IPS-NIHi7 (cell line): ENCODE measurements around the gene PRICKLE1.

ENCODE experiments used
- DNase-seq: peaks from one replicate; pipeline ENCODE4 v3.0.0; 2012; ENCODE audit warnings: mixed read lengths; ENCODE audit errors: extremely low spot score

PRICKLE1 gene

GRCh38 chr12:42589465-42590329 is at the start of gene PRICKLE1:
TSS of gene PRICKLE1 (minus strand) at chr12:42589746. CDS start at chr12:42472516, 117,230 bp downstream.
- peak; percentile 68 for DNase-seq

DNA sequence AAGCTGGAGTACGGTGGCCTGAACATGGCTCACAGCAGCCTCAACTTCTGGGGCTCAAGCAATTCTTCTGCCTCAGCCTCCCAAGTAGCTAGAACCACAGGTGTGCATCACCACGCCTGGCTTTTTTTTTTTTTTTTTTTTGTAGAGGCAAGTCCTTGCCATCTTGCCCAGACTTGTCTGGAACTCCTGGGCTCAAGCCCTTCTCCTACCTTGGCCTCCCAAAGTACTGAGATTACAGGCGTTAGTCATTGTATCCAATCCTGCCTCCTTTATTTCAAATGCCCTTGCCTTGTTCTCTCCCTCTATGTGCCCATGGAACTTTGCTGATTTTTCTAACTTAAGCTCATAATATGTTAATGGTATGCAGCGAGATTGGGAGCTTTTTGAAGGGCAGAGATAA is 49.2 kb upstream of the PRICKLE1 start:
- DNase-seq, result no peak

- no peak for DNase-seq
These were observed 48.5 kb upstream of the PRICKLE1 start for GRCh38 chr12:42638011-42638410.

GRCh38 chr12:42636993-42637392 is 47.4 kb upstream of the PRICKLE1 start:
- DNase-seq, result no peak

DNA sequence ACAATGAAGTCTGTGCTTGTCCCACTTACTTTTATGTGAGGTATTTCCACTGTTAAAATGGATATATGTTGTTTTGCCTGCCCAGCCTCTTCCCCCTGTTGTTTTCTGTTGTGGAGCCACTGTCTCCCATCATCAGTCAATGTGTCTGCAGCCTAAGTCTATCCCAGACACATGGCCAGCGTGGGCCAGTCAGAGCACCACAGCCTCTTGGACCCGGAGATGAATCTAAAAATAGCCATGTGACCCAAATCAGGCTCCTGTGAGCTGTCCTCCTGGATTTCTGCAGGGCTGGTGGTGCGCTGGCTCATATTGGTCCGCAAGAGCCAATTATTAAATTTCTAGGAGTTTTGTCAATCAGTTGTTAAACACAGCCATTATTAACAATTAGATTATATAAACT is 44.0 kb upstream of the PRICKLE1 start:
- DNase-seq, result no peak

DNA sequence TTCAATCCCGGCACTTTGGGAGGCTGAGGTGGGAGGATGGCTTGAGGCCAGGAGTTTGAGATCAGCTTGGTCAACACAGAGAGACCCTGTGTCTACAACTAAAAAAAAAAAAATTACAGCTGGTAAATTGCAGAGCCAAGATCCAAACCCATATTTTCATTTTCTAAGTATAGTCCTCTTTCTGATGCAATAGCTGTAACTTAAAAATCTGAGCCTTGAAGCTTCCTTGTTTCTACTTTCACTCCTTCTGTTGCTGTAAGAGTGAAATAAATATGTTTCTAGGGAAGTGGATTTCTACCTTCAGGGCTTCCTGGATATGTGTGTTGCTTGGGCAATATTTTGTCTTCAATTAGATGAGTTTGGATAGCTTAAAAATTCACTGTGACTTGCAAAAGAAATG is 42.0 kb upstream of the PRICKLE1 start:
- DNase-seq, result no peak

- DNase-seq, result no peak
These were observed 40.8 kb upstream of the PRICKLE1 start for GRCh38 chr12:42630314-42630713.

DNA sequence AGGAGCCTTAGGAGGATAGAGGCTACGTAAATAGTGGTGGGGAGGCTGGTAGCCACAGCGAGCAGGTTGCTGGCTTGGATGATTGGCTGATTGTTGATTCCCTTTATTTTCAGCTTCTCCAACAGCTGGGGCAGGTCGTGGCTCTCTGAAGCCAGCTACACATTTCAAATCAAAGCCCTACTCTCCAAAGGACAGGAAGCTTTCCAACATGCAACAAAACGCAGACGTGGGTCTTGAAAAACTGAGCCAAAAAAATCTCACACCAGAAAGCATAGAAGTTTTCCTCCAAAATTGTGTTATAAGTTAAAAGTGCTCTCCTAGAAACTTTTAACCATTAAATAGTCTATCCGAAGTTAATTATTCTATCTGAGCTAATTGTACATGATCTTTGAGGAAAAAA is 37.6 kb upstream of the PRICKLE1 start:
- no peak for DNase-seq

- DNase-seq, result no peak
These were observed 36.1 kb upstream of the PRICKLE1 start for GRCh38 chr12:42625611-42626010.

GRCh38 chr12:42617622-42618021 is 28.1 kb upstream of the PRICKLE1 start:
- no peak for DNase-seq

DNA sequence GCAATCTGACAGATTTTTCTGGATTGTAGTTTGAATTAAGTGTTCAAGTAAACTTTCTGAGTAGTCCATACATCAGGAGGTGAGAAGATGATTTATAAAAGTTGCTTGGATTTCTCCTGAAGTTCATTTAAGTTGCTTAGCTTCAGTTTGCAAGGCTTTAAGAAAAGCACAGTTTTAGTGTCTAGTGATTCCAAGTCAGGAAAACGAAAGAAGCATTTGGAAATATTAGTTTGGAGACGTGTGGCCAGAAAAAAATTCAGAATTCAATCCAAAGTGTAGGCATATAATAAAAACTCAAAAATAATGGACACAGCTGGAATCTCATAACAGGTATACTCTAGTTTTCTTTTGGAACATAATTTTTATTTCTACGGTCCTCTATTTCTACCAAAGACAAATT is 25.5 kb upstream of the PRICKLE1 start:
- DNase-seq, result no peak

DNA sequence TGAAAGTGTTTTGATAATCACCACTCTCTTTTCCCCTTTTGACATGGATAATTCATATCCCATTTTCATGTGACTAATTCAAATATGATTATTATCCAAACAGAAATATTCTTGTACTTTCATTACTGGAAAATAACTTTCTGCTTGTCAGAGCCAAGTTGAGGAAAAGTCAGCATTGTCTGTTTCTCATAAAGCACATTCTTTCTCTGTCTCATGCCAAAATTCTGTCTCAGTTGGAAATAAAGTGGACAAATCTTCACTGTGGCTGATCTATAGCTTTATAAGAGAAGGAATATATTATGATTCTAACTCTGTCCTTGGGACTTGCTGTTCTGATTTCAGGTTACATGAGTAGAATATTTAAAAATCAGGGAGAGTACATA is 22.7 kb upstream of the PRICKLE1 start:
- DNase-seq, result no peak

- no peak for DNase-seq
These were observed 22.2 kb upstream of the PRICKLE1 start for GRCh38 chr12:42611571-42612230.

DNA sequence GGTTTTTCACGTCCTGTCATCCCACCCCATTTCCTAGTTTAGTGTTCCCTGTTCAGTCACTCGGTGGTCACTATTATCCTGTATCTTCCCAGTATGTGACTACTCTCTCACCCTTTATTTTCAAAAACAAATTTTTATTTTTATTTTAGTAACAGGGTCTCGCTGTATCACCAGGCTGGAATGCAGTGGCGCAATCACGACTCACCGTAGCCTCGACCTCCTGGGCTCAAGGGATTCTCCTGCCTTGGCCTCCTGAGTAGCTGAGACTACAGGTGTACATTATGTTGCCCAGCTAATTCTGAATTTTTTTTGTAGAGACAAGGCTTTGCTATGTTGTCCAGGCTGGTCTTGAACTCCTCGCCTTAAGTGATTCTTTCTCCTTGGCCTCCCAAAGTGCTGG is 20.1 kb upstream of the PRICKLE1 start:
- no peak for DNase-seq

- no peak for DNase-seq
These were observed 18.8 kb upstream of the PRICKLE1 start for GRCh38 chr12:42608196-42608825.

DNA sequence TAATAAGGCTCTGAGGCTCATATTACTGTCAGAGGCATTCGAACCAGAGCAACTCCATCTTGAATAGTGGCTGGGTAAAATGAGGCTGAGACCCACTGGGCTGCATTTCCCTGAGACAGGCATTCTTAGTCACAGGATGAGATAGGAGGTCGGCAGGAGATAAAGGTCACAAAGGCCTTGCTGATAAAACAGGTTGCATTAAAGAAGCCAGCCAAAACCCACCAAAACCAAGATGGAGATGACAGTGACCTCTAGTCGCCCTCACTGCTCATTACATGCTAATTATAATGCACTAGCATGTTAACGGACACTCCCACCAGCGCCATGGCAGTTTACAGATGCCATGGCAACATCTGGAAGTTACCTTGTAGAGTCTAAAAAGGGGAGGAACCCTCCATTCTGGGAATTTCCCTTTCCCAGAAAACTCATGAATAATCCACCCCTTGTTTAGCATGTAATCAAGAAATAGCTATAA is 18.1 kb upstream of the PRICKLE1 start:
- DNase-seq, result no peak

- DNase-seq, result no peak
These were observed 16.9 kb upstream of the PRICKLE1 start for GRCh38 chr12:42606471-42606870.

- no peak for DNase-seq
These were observed 16.1 kb upstream of the PRICKLE1 start for GRCh38 chr12:42605685-42606084.

DNA sequence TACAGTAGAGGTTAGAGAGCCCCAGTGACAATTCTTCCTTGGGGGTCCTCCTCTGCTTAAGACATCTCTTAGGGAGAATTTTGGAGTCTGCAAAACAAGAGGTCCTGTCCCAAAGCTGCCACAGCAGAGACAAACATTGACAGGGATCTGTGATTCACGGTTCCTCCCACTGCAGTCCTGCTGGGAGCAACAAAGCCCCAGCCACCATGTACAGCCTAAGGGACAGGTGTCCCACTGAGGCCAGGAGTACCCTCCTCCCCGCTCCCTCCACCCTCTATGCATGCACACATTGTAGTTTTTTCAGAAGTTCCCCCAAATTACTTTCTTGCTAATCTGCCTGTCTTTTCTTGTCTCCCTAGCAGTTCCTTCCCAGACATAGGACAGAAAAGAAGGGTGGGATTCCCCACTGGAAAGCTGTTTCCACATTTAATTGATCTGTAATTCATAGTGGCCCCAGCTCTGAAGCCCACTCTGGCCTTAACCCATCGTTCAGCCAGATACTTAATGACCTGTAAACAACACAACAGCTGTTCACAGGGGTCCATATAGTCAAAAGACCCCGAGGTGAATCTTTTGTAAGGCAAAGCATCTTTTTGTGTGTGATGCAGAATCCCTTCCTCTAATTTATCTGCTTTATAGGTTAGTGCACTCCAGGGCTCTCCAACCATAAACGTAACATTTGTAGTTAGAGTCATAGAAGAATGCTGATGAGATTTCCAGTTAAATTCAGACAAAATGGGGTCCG is 13.9 kb upstream of the PRICKLE1 start:
- DNase-seq, result peak; percentile 48

DNA sequence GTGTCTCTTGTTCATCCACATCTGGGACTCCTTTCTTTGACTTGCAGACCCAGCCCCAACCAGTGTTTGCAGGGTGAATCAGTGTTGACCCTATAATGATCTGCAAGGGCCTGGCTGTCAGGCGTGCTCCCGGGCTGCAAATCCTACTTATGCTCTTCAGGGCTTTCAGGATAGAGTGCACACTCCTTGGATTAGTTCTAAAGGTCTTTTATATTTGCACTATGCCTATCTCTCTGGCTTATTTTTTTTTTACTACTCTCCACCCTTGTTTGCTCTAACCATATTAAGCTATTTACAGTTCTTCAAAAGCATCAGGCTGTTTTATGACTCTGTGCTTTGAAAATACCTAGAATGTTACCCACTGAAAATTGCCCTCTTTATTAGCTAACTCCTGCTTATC is 4.3 kb upstream of the PRICKLE1 start:
- DNase-seq, result no peak

DNA sequence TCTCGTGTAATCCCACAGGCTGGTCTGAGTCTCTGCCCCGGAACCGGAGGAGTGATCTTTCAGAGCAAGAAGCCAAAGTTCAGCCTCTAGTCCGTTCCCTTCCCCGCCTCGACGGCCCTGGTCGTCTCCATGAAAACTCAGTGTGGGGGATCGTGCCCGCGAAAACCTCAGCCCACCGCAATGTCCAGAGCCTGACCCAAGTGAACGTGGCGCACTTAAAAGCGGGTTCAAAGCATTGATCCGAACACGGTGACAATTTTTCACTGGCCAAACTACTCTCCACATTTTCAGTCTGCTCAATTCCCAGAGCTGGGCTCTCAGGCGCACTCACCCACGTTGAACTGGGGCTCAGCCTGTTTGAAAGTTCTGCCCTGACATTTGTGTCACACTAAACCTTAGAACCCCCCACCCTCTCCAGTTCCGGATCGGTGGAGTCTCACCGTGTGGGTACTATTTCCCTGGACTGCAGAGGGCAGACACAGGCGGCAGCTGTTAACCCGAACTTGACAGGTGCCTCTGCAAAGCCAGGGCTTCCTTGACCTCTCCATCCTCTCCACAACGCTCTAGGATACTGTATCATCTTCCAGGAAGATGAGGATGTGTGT is 886 bp upstream of the PRICKLE1 start:
- DNase-seq, result no peak
